Glutamatergic neuron (in vitro differentiated cells): Measurements from ENCODE around the gene CHMP5. TPM values are rescaled to one million over a fixed set of nuclear protein-coding genes. Genes with fewer than 3 reads are reported as not detected.

Experiments used
- DNase-seq: peaks from one replicate; pipeline ENCODE4 v3.0.0; 2022
- H3K27ac Mint-ChIP-seq: one replicate; pipeline ENCODE4 v1.8.0; 2020; ENCODE audit warnings: mild to moderate bottlenecking, mixed read lengths, inconsistent platforms; ENCODE audit not compliant: unreplicated experiment
- H3K27me3 Mint-ChIP-seq: one replicate; pipeline ENCODE4 v1.8.0; 2020; ENCODE audit warnings: mild to moderate bottlenecking, moderate library complexity, mixed read lengths, inconsistent platforms; ENCODE audit not compliant: unreplicated experiment
- H3K36me3 Mint-ChIP-seq: one replicate; pipeline ENCODE4 v1.8.0; 2020; ENCODE audit warnings: mild to moderate bottlenecking, mixed read lengths, inconsistent platforms; ENCODE audit not compliant: unreplicated experiment
- H3K4me1 Mint-ChIP-seq: one replicate; pipeline ENCODE4 v1.8.0; 2020; ENCODE audit warnings: mild to moderate bottlenecking, low read depth, mixed read lengths, inconsistent platforms; ENCODE audit not compliant: unreplicated experiment
- H3K4me3 Mint-ChIP-seq: one replicate; pipeline ENCODE4 v1.8.0; 2020; ENCODE audit warnings: mild to moderate bottlenecking, mixed read lengths, inconsistent platforms; ENCODE audit not compliant: unreplicated experiment
- H3K9me3 Mint-ChIP-seq: one replicate; pipeline ENCODE4 v1.8.0; 2020; ENCODE audit warnings: mild to moderate bottlenecking, moderate library complexity, mixed read lengths, inconsistent platforms; ENCODE audit not compliant: unreplicated experiment
- total RNA-seq: library from RNA; stranded (reverse); fragmentation: NEBNext Ultra II Directional; extraction: Animal tissue kit (Norgen Biotek cat#: 25700); gene quantifications from one replicate; pipeline ENCODE4 v1.2.1, GENCODE V29; 2021; ENCODE audit not compliant: unreplicated experiment
- TF ChIP-seq, protein P1 (sequence below): fragments of 200-600 bp; sonication (generic); IDR thresholded peaks from one replicate; pipeline ENCODE4 v1.5.0; 2021; ENCODE audit not compliant: partially characterized antibody, unreplicated experiment

CHMP5 gene
- total RNA-seq, 1 donor from 2014 or later = 61.7 TPM

GRCh38 chr9:33229359-33230114, 35.3 kb upstream of the CHMP5 start:
- Mint-ChIP-seq H3K27ac (no peak overlapping the region), H3K36me3 (peaks cover 5% of the 10 kb centered on the region), H3K4me1 (no peaks in the 10 kb centered on the region), H3K9me3 (peaks cover 5% of the 10 kb centered on the region), H3K4me3 (no peak overlapping the region), H3K27me3 (peaks cover 7% of the 10 kb centered on the region)
- DNase-seq = no peak
- TF ChIP-seq, protein P1, sequence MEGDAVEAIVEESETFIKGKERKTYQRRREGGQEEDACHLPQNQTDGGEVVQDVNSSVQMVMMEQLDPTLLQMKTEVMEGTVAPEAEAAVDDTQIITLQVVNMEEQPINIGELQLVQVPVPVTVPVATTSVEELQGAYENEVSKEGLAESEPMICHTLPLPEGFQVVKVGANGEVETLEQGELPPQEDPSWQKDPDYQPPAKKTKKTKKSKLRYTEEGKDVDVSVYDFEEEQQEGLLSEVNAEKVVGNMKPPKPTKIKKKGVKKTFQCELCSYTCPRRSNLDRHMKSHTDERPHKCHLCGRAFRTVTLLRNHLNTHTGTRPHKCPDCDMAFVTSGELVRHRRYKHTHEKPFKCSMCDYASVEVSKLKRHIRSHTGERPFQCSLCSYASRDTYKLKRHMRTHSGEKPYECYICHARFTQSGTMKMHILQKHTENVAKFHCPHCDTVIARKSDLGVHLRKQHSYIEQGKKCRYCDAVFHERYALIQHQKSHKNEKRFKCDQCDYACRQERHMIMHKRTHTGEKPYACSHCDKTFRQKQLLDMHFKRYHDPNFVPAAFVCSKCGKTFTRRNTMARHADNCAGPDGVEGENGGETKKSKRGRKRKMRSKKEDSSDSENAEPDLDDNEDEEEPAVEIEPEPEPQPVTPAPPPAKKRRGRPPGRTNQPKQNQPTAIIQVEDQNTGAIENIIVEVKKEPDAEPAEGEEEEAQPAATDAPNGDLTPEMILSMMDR = no peak

- no peak overlapping the region for H3K4me3 Mint-ChIP-seq
- H3K36me3 Mint-ChIP-seq = peaks cover 9% of the 10 kb centered on the region
- TF ChIP-seq, protein P1 = no peak
- peaks cover 7% of the 10 kb centered on the region for H3K27me3 Mint-ChIP-seq
- H3K4me1 Mint-ChIP-seq = no peaks in the 10 kb centered on the region
- no peak for DNase-seq
- H3K27ac Mint-ChIP-seq = no peak overlapping the region
- peaks cover 5% of the 10 kb centered on the region for H3K9me3 Mint-ChIP-seq
These were observed 33.9 kb upstream of the CHMP5 start for GRCh38 chr9:33230756-33231622.

GRCh38 chr9:33231623-33231942, 33.3 kb upstream of the CHMP5 start:
- Mint-ChIP-seq H3K36me3 (peaks cover 9% of the 10 kb centered on the region), H3K27me3 (peaks cover 7% of the 10 kb centered on the region), H3K4me1 (no peaks in the 10 kb centered on the region), H3K27ac (no peak overlapping the region), H3K9me3 (peaks cover 5% of the 10 kb centered on the region), H3K4me3 (no peak overlapping the region)
- TF ChIP-seq, protein P1 = no peak
- DNase-seq = no peak

DNA sequence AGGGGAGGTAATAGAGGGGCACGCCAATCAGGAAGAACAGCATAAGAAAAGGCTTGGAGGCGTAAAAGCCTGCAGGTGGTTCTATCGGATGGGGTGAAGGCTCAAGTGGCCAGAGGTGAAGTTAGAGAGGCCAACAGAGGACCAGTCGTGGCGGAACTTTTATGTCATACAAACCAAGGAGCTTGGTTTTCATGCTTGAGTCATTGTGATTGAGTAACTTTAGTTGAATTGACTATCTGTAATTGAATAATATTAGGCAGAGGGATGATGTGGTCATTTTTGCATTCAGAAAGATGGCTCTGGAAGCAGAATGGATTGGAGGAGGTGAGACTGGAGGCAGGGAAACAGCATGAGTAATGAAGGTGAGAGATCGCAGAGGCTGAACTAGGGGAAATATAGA, 32.0 kb upstream of the CHMP5 start:
- peak overlapping the region; percentile 31 for H3K4me3 Mint-ChIP-seq
- no peaks in the 10 kb centered on the region for H3K4me1 Mint-ChIP-seq
- H3K36me3 Mint-ChIP-seq = peaks cover 9% of the 10 kb centered on the region
- TF ChIP-seq, protein P1 = no peak
- DNase-seq = no peak
- peaks cover 7% of the 10 kb centered on the region for H3K27me3 Mint-ChIP-seq
- peaks cover 5% of the 10 kb centered on the region for H3K9me3 Mint-ChIP-seq
- no peak overlapping the region for H3K27ac Mint-ChIP-seq
